ENCODE measurements around the gene SARS1.

DNA sequence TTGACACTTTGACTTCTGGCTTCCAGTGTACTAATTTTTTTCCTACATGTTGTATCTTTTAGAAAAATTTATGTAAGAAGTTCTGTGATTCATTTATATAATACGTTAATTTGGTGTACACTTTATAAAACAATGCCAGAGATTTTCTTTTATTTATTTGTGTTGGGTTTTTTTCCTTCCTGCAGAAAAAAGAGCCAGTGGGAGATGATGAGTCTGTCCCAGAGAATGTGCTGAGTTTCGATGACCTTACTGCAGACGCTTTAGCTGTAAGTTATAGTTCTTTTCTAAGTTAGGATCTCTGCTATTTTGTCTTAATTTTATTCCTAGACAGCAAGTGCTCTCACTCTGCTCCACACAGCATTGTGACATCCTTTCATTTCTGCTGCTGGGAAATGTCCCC, 14.4 kb downstream of the SARS1 start:
- TF ChIP-seq, protein P1, sequence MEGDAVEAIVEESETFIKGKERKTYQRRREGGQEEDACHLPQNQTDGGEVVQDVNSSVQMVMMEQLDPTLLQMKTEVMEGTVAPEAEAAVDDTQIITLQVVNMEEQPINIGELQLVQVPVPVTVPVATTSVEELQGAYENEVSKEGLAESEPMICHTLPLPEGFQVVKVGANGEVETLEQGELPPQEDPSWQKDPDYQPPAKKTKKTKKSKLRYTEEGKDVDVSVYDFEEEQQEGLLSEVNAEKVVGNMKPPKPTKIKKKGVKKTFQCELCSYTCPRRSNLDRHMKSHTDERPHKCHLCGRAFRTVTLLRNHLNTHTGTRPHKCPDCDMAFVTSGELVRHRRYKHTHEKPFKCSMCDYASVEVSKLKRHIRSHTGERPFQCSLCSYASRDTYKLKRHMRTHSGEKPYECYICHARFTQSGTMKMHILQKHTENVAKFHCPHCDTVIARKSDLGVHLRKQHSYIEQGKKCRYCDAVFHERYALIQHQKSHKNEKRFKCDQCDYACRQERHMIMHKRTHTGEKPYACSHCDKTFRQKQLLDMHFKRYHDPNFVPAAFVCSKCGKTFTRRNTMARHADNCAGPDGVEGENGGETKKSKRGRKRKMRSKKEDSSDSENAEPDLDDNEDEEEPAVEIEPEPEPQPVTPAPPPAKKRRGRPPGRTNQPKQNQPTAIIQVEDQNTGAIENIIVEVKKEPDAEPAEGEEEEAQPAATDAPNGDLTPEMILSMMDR (conservative IDR thresholded peaks at IDR 0.05 in 1 of 2, IDR thresholded peaks at IDR 0.05 in 1 of 2; ENCODE audit: low read depth in 1 of 2, low read length in 2 of 2), result no peak
- TF ChIP-seq EZH2 (IDR thresholded peaks at IDR 0.05; ENCODE audit: low read length, missing control alignments), result no peak
